DMS79 treated with DMSO at 0.1 percent for 48 hours (cell line): ENCODE measurements around the gene TMEM219.

Source experiments
- DNase-seq: peaks from one replicate; lab custom pipeline; 2025; lab: John Stamatoyannopoulos, UW

Gene TMEM219

GRCh38 chr16:29982560-29983419, 20.9 kb downstream of the TMEM219 start:
- DNase-seq: no peak

- no peak for DNase-seq
Measured at GRCh38 chr16:29983420-29984136, 21.7 kb downstream of the TMEM219 start.

GRCh38 chr16:29984137-29984763, 22.4 kb downstream of the TMEM219 start:
- DNase-seq: peak; percentile 38

GRCh38 chr16:29984764-29985147, 22.9 kb downstream of the TMEM219 start:
- DNase-seq: no peak

GRCh38 chr16:29985271-29985811, 23.5 kb downstream of the TMEM219 start:
- no peak for DNase-seq

GRCh38 chr16:29986231-29986630, 24.4 kb downstream of the TMEM219 start:
- no peak for DNase-seq

GRCh38 chr16:29986931-29987330, 25.1 kb downstream of the TMEM219 start:
- DNase-seq: no peak

GRCh38 chr16:29987371-29988085, 25.6 kb downstream of the TMEM219 start:
- no peak for DNase-seq

GRCh38 chr16:29988346-29989075, 26.6 kb downstream of the TMEM219 start:
- DNase-seq: no peak

GRCh38 chr16:29989111-29989858, 27.4 kb downstream of the TMEM219 start:
- no peak for DNase-seq

GRCh38 chr16:29990034-29990433, 28.2 kb downstream of the TMEM219 start:
- no peak for DNase-seq

- DNase-seq: no peak
Measured at GRCh38 chr16:29990883-29991570, 29.1 kb downstream of the TMEM219 start.

GRCh38 chr16:29991571-29991904, 29.7 kb downstream of the TMEM219 start:
- DNase-seq: no peak

GRCh38 chr16:29992344-29992967, 30.6 kb downstream of the TMEM219 start:
- DNase-seq: no peak

- DNase-seq: no peak
Measured at GRCh38 chr16:29993191-29993902, 31.5 kb downstream of the TMEM219 start.

GRCh38 chr16:29993903-29994599, 32.2 kb downstream of the TMEM219 start:
- DNase-seq: no peak

- DNase-seq: no peak
Measured at GRCh38 chr16:29994600-29995323, 32.9 kb downstream of the TMEM219 start.
